Adrenal gland (tissue), 5 donors: Measurements from ENCODE around the gene C12orf54.

Experiments used
- CTCF ChIP-seq, 6 experiments: fragments of 450-650 bp in 4 of 6; fragments of 200-600 bp in 2 of 6; sonication (generic) in 1 of 6; IDR thresholded peaks; 1 replicate in 5 of 6; 2 replicates in 1 of 6; pipeline versions ENCODE4 v1.5.1 to v1.8.0; 2016 to 2021; ENCODE audit warnings: antibody characterized with exemption in 6 of 6, mild to moderate bottlenecking in 2 of 6, moderate library complexity in 1 of 6
- POLR2A ChIP-seq, 2 donors: fragments of 450-650 bp; IDR thresholded peaks; one replicate each; pipeline ENCODE4 v1.6.1; 2017; ENCODE audit warnings: antibody characterized with exemption in 2 of 2, mild to moderate bottlenecking in 2 of 2, moderate library complexity in 1 of 2
- donor health status: DM: no; HTN: no; CAD: no.

- TF ChIP-seq POLR2A (IDR thresholded peaks at IDR 0.05) (no peak), CTCF (IDR thresholded peaks at IDR 0.05) (no peak)
Observed at GRCh38 chr12:48525332-48525731, 43.0 kb downstream of the C12orf54 start, which contains the start of gene OR8S1.
